H1 (cell line): ENCODE data around the gene NEURL1. TPM values are rescaled to one million over a fixed set of nuclear protein-coding genes. Genes with fewer than 3 reads are reported as not detected.

Experiments used
- CTCF ChIA-PET: fragments of 300-600 bp; sonication (Branson Sonifier 250); formaldehyde crosslinking; loops from one replicate; lab custom pipeline; 2021; ENCODE audit not compliant: partially characterized antibody; lab: Charles Lee
- POLR2A ChIA-PET: fragments of 300-600 bp; sonication (Branson Sonifier 250); formaldehyde crosslinking; loops from one replicate; lab custom pipeline; 2021; ENCODE audit warnings: inconsistent platforms; ENCODE audit not compliant: partially characterized antibody; lab: Charles Lee
- DNase-seq, 2 experiments: peaks; one replicate each; pipeline versions ENCODE4 v3.0.0 to v3.0.0-alpha.2; 2010 to 2022; ENCODE audit warnings: low spot score in 2 of 2, low read depth in 1 of 2, mixed read lengths in 1 of 2
- FAIRE-seq: peaks from 2 replicates; lab custom pipeline; 2011; peaks lifted over from hg19 to GRCh38; lab: Jason Lieb, UNC
- H2AFZ ChIP-seq: 2 replicates; pipeline ENCODE4 v1.8.1; 2012; ENCODE audit warnings: low read length, inconsistent platforms
- H2AK5ac ChIP-seq: 2 replicates; pipeline ENCODE4 v1.6.1; 2013; ENCODE audit warnings: low read depth, low read length
- H2BK120ac ChIP-seq: replicated peaks from 2 replicates; pipeline ENCODE3; 2013; ENCODE audit warnings: low read depth, low read length, inconsistent platforms
- H2BK12ac ChIP-seq: 2 replicates; pipeline ENCODE4 v1.6.1; 2013; ENCODE audit warnings: low read depth, low read length
- H2BK15ac ChIP-seq: 2 replicates; pipeline ENCODE4 v1.6.1; 2013; ENCODE audit warnings: low read length
- H2BK20ac ChIP-seq: 2 replicates; pipeline ENCODE4 v1.6.1; 2013; ENCODE audit warnings: low read length
- H2BK5ac ChIP-seq: 2 replicates; pipeline ENCODE4 v1.6.1; 2013; ENCODE audit warnings: low read depth, low read length
- H3K14ac ChIP-seq: 2 replicates; pipeline ENCODE4 v1.6.1; 2013; ENCODE audit warnings: inconsistent platforms; ENCODE audit not compliant: insufficient read length
- H3K18ac ChIP-seq: 2 replicates; pipeline ENCODE4 v1.6.1; 2013; ENCODE audit warnings: low read length; ENCODE audit errors: extremely low read depth
- H3K23ac ChIP-seq: 2 replicates; pipeline ENCODE4 v1.6.1; 2013; ENCODE audit warnings: inconsistent platforms; ENCODE audit not compliant: insufficient read length
- H3K23me2 ChIP-seq: 2 replicates; pipeline ENCODE4 v1.6.1; 2013; ENCODE audit warnings: low read depth, low read length
- H3K27ac ChIP-seq: 2 replicates; pipeline ENCODE4 v1.6.1; 2011; ENCODE audit warnings: low read depth, low read length, inconsistent platforms
- H3K27me3 ChIP-seq, 4 experiments: replicated peaks in 1 of 4; 1 replicate in 1 of 4; 2 replicates in 3 of 4; pipeline versions ENCODE4 v1.6.1 to v1.8.1; 2011 to 2013; ENCODE audit warnings: low read length in 3 of 4, mild to moderate bottlenecking in 3 of 4, inconsistent platforms in 2 of 4, mixed read lengths in 2 of 4, moderate library complexity in 1 of 4; ENCODE audit not compliant: control insufficient read depth in 3 of 4, insufficient read depth in 3 of 4; ENCODE audit errors: extremely low read depth in 1 of 4
- H3K36me3 ChIP-seq, 4 experiments: 2 replicates each; pipeline versions ENCODE4 v1.6.1 to v1.8.1; 2011 to 2013; ENCODE audit warnings: mild to moderate bottlenecking in 4 of 4, low read length in 3 of 4, moderate library complexity in 2 of 4, control low read depth in 1 of 4, inconsistent platforms in 1 of 4; ENCODE audit not compliant: insufficient read depth in 4 of 4, control insufficient read depth in 2 of 4
- H3K4ac ChIP-seq: replicated peaks from 2 replicates; pipeline ENCODE3; 2013; ENCODE audit warnings: low read length, low read depth, mixed read lengths, inconsistent platforms; ENCODE audit not compliant: insufficient read length
- H3K4me1 ChIP-seq, 4 experiments: replicated peaks in 1 of 4; 1 replicate in 1 of 4; 2 replicates in 3 of 4; pipeline versions ENCODE4 v1.6.1 to v1.8.1; 2011 to 2013; ENCODE audit warnings: low read length in 3 of 4, inconsistent platforms in 2 of 4, mixed read lengths in 1 of 4; ENCODE audit not compliant: insufficient read depth in 4 of 4, control insufficient read depth in 3 of 4
- H3K4me2 ChIP-seq, 2 experiments: 2 replicates each; pipeline versions ENCODE4 v1.6.1 to v1.8.1; 2011 to 2013; ENCODE audit warnings: low read depth in 2 of 2, low read length in 2 of 2, control low read depth in 1 of 2, inconsistent platforms in 1 of 2, mild to moderate bottlenecking in 1 of 2; ENCODE audit not compliant: insufficient read depth in 1 of 2
- H3K4me3 ChIP-seq, 4 experiments: fragments of 200-600, 300-600 bp in 1 of 4; sonication (generic), shearing (Covaris generic), sonication (Bioruptor Twin) in 1 of 4; 2 replicates each; pipeline versions ENCODE4 v1.5.1 to v1.8.1; 2011 to 2016; ENCODE audit warnings: low read length in 4 of 4, low read depth in 3 of 4, control low read depth in 2 of 4, inconsistent platforms in 2 of 4, mild to moderate bottlenecking in 2 of 4, mixed read lengths in 1 of 4, moderate library complexity in 1 of 4; ENCODE audit not compliant: insufficient read depth in 2 of 4; ENCODE audit errors: extremely low read depth in 1 of 4
- H3K56ac ChIP-seq: replicated peaks from 2 replicates; pipeline ENCODE3; 2013; ENCODE audit warnings: low read depth, mild to moderate bottlenecking, mixed read lengths, low read length, inconsistent platforms; ENCODE audit not compliant: insufficient read length
- H3K79me1 ChIP-seq: 2 replicates; pipeline ENCODE4 v1.6.1; 2013; ENCODE audit warnings: low read depth, low read length, control low read depth
- H3K79me2 ChIP-seq, 2 experiments: 2 replicates each; pipeline versions ENCODE4 v1.6.1 to v1.8.1; 2012 to 2013; ENCODE audit warnings: low read length in 2 of 2, mild to moderate bottlenecking in 2 of 2, inconsistent platforms in 1 of 2; ENCODE audit not compliant: insufficient read depth in 2 of 2, control insufficient read depth in 1 of 2
- H3K9ac ChIP-seq, 4 experiments: replicated peaks in 1 of 4; 1 replicate in 1 of 4; 2 replicates in 3 of 4; pipeline versions ENCODE4 v1.6.1 to v1.8.1; 2011 to 2013; ENCODE audit warnings: low read depth in 3 of 4, low read length in 3 of 4, control low read depth in 2 of 4, mild to moderate bottlenecking in 2 of 4, moderate library complexity in 2 of 4, inconsistent platforms in 1 of 4; ENCODE audit errors: extremely low read depth in 1 of 4
- H3K9me3 ChIP-seq, 2 experiments: 2 replicates each; pipeline versions ENCODE4 v1.6.1 to v1.8.1; 2012 to 2013; ENCODE audit warnings: mild to moderate bottlenecking in 2 of 2, moderate library complexity in 2 of 2, control low read depth in 1 of 2, inconsistent platforms in 1 of 2, low read depth in 1 of 2, low read length in 1 of 2, mixed read lengths in 1 of 2; ENCODE audit not compliant: insufficient read depth in 2 of 2
- H4K20me1 ChIP-seq, 2 experiments: replicated peaks in 1 of 2; 2 replicates each; pipeline versions ENCODE3 to v1.8.1; 2011 to 2013; ENCODE audit warnings: inconsistent platforms in 2 of 2, low read length in 2 of 2, mild to moderate bottlenecking in 1 of 2; ENCODE audit not compliant: insufficient read depth in 2 of 2, control insufficient read depth in 1 of 2
- H4K5ac ChIP-seq: 2 replicates; pipeline ENCODE4 v1.6.1; 2013; ENCODE audit warnings: low read length, low read depth, mixed read lengths, inconsistent platforms; ENCODE audit not compliant: insufficient read length
- H4K8ac ChIP-seq: 2 replicates; pipeline ENCODE4 v1.8.0; 2013; ENCODE audit warnings: mild to moderate bottlenecking, moderate library complexity, low read length, inconsistent platforms; ENCODE audit not compliant: insufficient read depth; ENCODE audit errors: extremely low read depth
- H4K91ac ChIP-seq: replicated peaks from 2 replicates; pipeline ENCODE3; 2013; ENCODE audit warnings: low read length, mixed read lengths, inconsistent platforms; ENCODE audit not compliant: insufficient read length
- CHD2 ChIP-seq: IDR thresholded peaks from 2 replicates; pipeline ENCODE4 v1.6.1; 2012; ENCODE audit warnings: low read length, improper control_type of control experiment
- EZH2 ChIP-seq: fragments of 200-600 bp; sonication (generic); IDR thresholded peaks from 2 replicates; pipeline ENCODE4 v1.7.1; 2012; ENCODE audit warnings: low read depth, mild to moderate bottlenecking, moderate library complexity, low read length, inconsistent platforms; ENCODE audit not compliant: severe bottlenecking
- FOSL1 ChIP-seq: IDR thresholded peaks from 2 replicates; pipeline ENCODE4 v1.6.1; 2011; ENCODE audit warnings: mild to moderate bottlenecking, low read depth, low read length, moderate library complexity; ENCODE audit not compliant: insufficient read depth
- POLR2AphosphoS5 ChIP-seq: IDR thresholded peaks from 2 replicates; pipeline ENCODE4 v1.6.1; 2011; ENCODE audit warnings: low read depth, low read length
- RBBP5 ChIP-seq: IDR thresholded peaks from 2 replicates; pipeline ENCODE4 v1.7.1; 2012; ENCODE audit warnings: low read depth, mild to moderate bottlenecking, inconsistent platforms, low read length, moderate library complexity, borderline replicate concordance
- SIN3A ChIP-seq, 2 experiments: IDR thresholded peaks in 1 of 2; conservative IDR thresholded peaks in 1 of 2; 2 replicates each; pipeline ENCODE4 v1.6.1; 2011 to 2012; ENCODE audit warnings: low read length in 2 of 2, improper control_type of control experiment in 1 of 2, low read depth in 1 of 2, mild to moderate bottlenecking in 1 of 2
- SP2 ChIP-seq: IDR thresholded peaks from 2 replicates; pipeline ENCODE4 v1.6.1; 2012; ENCODE audit warnings: mild to moderate bottlenecking, low read length, inconsistent platforms
- SUZ12 ChIP-seq: fragments of 200-600 bp; sonication (generic); IDR thresholded peaks from 2 replicates; pipeline ENCODE4 v1.6.1; 2012; ENCODE audit warnings: mild to moderate bottlenecking, inconsistent platforms, low read length, moderate library complexity, mixed read lengths
- WGBS, 2 experiments: shearing (Covaris generic) in 1 of 2; methylation state at CpG; one replicate each; pipeline versions ENCODE4 v1.1.6 to v1.1.7; 2013 to 2015; ENCODE audit warnings: low lambda C conversion rate in 2 of 2, mixed read lengths in 2 of 2, inconsistent platforms in 1 of 2, low coverage in 1 of 2, missing lambda C conversion rate in 1 of 2; ENCODE audit not compliant: insufficient replicate concordance in 2 of 2, insufficient coverage in 1 of 2, insufficient read length in 1 of 2; ENCODE audit errors: extremely low coverage in 1 of 2, missing lambda C conversion rate in 1 of 2; 5-methylcytosine and 5-hydroxymethylcytosine counted together
- polyA plus RNA-seq, 7 experiments: library from polyadenylated mRNA; depleted of rRNA in 3 of 7; stranded (reverse) in 5 of 7; unstranded in 2 of 7; fragments of >200 nt in 5 of 7; fragments of 200-250 nt in 2 of 7; gene quantifications; 1 replicate in 5 of 7; 2 replicates in 1 of 7; 4 replicates in 1 of 7; pipeline versions ENCODE4 v1.2.1 to v1.2.3, GENCODE V29; 2011 to 2013; ENCODE audit warnings: missing spikeins in 2 of 7, mixed read lengths in 2 of 7
- total RNA-seq: library from RNA; stranded (reverse); fragmentation: NEBNext Ultra II Directional; extraction: Animal tissue kit (Norgen Biotek cat#: 25700); gene quantifications from 2 replicates; pipeline ENCODE4 v1.2.1, GENCODE V29; 2021
- TF ChIP-seq, protein P1 (sequence below): IDR thresholded peaks from 2 replicates; pipeline ENCODE4 v1.6.1; 2012; ENCODE audit warnings: inconsistent platforms

Gene NEURL1
- total and polyA plus RNA-seq, 2 of the 8 experiments (the other 6 are each of a cell fraction or from before 2014, with no cell fraction given), result 0.54 to 0.58 TPM

DNA sequence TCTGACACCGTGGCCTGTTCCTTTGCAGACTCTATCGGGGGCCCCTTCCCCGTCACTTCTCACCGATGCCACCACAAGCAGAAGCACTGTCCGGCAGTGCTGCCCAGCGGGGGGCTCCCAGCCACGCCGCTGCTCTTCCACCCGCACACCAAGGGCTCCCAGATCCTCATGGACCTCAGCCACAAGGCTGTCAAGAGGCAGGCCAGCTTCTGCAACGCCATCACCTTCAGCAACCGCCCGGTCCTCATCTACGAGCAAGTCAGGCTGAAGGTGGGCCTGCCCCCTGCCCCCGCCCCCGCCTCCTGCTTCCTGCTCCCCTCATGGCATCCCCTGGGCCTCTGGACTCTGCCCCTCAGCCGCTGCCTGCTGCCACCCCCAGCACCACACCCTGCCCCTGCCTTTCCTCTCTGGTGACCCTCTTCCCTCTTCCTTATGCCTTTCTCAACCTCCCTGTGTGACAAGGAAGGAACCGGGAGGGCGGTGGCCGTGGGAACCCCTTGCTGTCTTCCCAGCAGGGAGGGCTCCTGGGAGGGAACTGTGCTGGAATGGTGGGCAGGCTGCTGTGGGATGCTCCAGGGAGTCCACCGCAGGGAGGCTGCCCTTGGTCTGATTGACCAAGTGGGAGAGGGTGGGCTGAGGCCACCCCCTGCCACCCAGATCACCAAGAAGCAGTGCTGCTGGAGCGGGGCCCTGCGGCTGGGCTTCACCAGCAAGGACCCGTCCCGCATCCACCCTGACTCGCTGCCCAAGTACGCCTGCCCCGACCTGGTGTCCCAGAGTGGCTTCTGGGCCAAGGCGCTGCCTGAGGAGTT, 77.5 kb downstream of the NEURL1 start:
- Histone ChIP-seq H3K23ac (no peak overlapping the region), H2BK5ac (no peak overlapping the region), H3K27ac (no peak overlapping the region), H3K56ac (no peak overlapping the region), H3K4ac (no peak overlapping the region), H2BK12ac (no peak overlapping the region), H3K9ac (no peak overlapping the region), H3K9me3 (no peaks in the 10 kb centered on the region), H2BK15ac (no peak overlapping the region), H2BK20ac (no peak overlapping the region), H3K4me2 (no peak overlapping the region), H3K18ac (no peak overlapping the region; the same call in 1 of the 2 replicates), H2AK5ac (no peak overlapping the region), H3K4me3 (no peak overlapping the region), H3K27me3 (no peaks in the 10 kb centered on the region), H2AFZ (no peak overlapping the region), H3K36me3 (no peaks in the 10 kb centered on the region), H3K23me2 (no peaks in the 10 kb centered on the region), H3K14ac (no peak overlapping the region), H4K8ac (no peak overlapping the region), H4K5ac (no peak overlapping the region), H3K79me2 (no peaks in the 10 kb centered on the region), H3K79me1 (no peaks in the 10 kb centered on the region), H4K20me1 (no peaks in the 10 kb centered on the region), H2BK120ac (no peak overlapping the region), H4K91ac (no peak overlapping the region), H3K4me1 (no peaks in the 10 kb centered on the region)
- FAIRE-seq, result no peak
- CTCF ChIA-PET, result interaction anchor here (1.1 to 3.6 kb wide), 2 partner anchors 11 to 22 kb away, joined by 3 to 19 read pairs; no protein-coding TSS in a partner anchor
- WGBS, 2 experiments, result 90% methylated on average over 20 of the region's 28 CpGs; no CpG with 5 or more reads in 1 of the 2 experiments
- POLR2A ChIA-PET, result no interaction called here
- DNase-seq, result no peak
- TF ChIP-seq RBBP5 (no peak), SP2 (no peak), SUZ12 (no peak), POLR2AphosphoS5 (no peak), SIN3A (conservative IDR thresholded peaks at IDR 0.05 in 1 of 2, IDR thresholded peaks at IDR 0.05 in 1 of 2; ENCODE audit: low read depth in 1 of 2, low read length in 2 of 2) (no peak), CHD2 (no peak), EZH2 (no peak), FOSL1 (no peak)
- TF ChIP-seq, protein P1, sequence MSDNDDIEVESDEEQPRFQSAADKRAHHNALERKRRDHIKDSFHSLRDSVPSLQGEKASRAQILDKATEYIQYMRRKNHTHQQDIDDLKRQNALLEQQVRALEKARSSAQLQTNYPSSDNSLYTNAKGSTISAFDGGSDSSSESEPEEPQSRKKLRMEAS, result no peak
